Omental fat pad (tissue), 4 donors: ENCODE results near the gene BTNL3. TPM values are rescaled to one million over a fixed set of nuclear protein-coding genes. Genes with fewer than 3 reads are reported as not detected.

Experiments
- ATAC-seq: fragments of 150-250 bp; one replicate; pipeline ENCODE4 v1.9.1; 2016; ENCODE audit warnings: mild to moderate bottlenecking, moderate library complexity; ENCODE audit not compliant: low FRiP score
- DNase-seq: peaks from one replicate; pipeline ENCODE4 v3.0.0-alpha.2; 2019; ENCODE audit warnings: low spot score
- total RNA-seq, 4 donors: library from RNA; depleted of rRNA; stranded (reverse); fragments of >200 nt; gene quantifications; one replicate each; pipeline ENCODE4 v1.1.0, GENCODE V29; 2016
- TF ChIP-seq, protein P1 (sequence below), 3 donors: fragments of 450-650 bp; IDR thresholded peaks; one replicate each; pipeline ENCODE4 v1.5.1; 2016 to 2017; ENCODE audit warnings: antibody characterized with exemption in 3 of 3, mild to moderate bottlenecking in 3 of 3, moderate library complexity in 2 of 3

BTNL3 gene
- total RNA-seq: under 1 TPM in 2 of 4 donors, not detected in 2; 0.24 to 0.50 TPM

DNA sequence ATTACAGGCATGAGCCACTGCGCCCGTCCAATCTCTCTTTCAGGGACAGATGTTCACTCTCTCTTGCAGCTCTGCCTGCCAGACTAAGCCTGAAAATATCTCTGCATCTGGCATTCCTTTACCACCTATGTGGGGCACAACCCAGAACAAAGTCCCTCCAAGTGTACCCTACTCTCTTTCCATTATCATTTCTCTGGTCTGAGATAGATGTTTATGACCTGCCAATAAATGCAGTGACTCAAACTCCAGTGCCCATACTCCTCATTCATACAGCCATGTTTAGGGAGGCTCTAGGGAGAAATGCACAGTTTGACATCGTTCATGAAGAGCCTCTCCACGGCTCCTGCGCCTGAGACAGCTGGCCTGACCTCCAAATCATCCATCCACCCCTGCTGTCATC lies at the start of gene BTNL3:
Gene BTNL3 (plus strand): TSS at position 255 of the 400 bp plus-strand sequence. CDS start 183 bp downstream, outside the sequence.
- TF ChIP-seq, protein P1, sequence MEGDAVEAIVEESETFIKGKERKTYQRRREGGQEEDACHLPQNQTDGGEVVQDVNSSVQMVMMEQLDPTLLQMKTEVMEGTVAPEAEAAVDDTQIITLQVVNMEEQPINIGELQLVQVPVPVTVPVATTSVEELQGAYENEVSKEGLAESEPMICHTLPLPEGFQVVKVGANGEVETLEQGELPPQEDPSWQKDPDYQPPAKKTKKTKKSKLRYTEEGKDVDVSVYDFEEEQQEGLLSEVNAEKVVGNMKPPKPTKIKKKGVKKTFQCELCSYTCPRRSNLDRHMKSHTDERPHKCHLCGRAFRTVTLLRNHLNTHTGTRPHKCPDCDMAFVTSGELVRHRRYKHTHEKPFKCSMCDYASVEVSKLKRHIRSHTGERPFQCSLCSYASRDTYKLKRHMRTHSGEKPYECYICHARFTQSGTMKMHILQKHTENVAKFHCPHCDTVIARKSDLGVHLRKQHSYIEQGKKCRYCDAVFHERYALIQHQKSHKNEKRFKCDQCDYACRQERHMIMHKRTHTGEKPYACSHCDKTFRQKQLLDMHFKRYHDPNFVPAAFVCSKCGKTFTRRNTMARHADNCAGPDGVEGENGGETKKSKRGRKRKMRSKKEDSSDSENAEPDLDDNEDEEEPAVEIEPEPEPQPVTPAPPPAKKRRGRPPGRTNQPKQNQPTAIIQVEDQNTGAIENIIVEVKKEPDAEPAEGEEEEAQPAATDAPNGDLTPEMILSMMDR (IDR thresholded peaks at IDR 0.05): no peak
- ATAC-seq: no peak
- DNase-seq: no peak

GRCh38 chr5:180950291-180950949 lies 38.2 kb upstream of the BTNL3 start:
- no peak for DNase-seq
- no peak for ATAC-seq
- TF ChIP-seq, protein P1 (IDR thresholded peaks at IDR 0.05): no peak

DNA sequence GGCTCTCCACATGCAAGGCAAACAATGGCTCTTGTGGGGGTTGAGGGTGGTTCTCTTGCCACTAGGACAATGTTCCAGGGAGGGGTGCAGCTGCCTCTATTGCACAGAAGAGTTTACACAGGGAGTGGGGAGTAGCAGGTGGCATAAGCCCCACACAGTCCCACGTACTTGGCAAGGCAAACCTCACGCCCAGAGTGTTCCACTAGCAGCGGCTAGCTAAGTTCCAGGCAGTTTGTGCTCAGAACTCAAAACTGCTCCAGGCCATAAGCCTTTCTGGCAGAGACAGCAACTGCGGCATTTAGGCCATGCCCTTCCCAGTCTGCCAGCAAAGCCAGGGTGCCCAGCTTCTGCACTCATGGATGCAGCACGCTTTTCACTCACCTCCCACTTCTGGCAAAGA lies 29.0 kb upstream of the BTNL3 start:
- DNase-seq (no peak), ATAC-seq (no peak)
- TF ChIP-seq, protein P1 (IDR thresholded peaks at IDR 0.05): no peak

- TF ChIP-seq, protein P1 (IDR thresholded peaks at IDR 0.05): no peak
- no peak for ATAC-seq
- DNase-seq: no peak
Observed at GRCh38 chr5:180960209-180960608, 28.4 kb upstream of the BTNL3 start.

DNA sequence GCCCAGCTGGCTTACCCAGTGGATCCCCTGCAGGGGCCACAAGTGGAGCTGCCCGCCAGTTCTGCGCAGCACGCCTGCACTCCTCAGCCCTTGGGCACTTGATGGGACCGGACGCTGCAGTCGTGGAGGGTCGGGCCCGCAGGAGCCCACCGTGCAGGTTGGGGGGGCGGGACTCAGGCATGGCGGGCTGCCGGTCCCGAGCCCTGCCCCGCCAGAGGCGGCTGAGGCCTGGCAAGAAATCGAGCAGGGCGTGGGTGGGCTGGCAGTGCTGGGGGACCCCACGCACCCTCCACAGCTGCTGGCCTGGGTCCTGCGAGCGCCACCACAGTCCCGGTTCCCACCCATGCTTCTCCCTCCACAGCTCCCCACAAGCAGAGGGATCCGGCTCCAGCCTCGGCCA lies 19.2 kb upstream of the BTNL3 start:
- TF ChIP-seq, protein P1 (IDR thresholded peaks at IDR 0.05): no peak

DNA sequence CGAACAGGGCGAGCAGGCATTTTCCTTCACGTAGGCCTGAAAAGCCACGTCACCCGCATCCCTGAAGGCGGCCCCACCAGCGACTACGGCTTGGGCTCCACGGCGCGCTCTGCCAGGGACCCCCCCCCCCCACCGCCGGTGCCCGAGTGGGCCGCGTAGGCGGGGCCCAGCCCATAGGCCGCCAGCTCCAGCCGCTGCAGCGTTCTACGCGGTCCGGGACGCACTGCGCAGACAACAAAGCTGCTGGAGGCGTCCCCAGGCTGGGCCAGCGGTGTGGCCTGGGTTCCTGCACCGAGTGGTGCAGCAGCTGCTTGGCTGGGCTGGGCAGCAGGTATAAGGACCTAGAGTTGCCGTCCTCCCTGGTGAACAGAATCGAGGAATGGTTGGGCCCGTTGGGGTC lies 18.3 kb upstream of the BTNL3 start:
- ATAC-seq (no peak), DNase-seq (no peak)
- TF ChIP-seq, protein P1 (IDR thresholded peaks at IDR 0.05): no peak

More for the DNA sequence above, 19.2 kb upstream of the BTNL3 start:
- no peak for DNase-seq
- ATAC-seq: no peak

DNA sequence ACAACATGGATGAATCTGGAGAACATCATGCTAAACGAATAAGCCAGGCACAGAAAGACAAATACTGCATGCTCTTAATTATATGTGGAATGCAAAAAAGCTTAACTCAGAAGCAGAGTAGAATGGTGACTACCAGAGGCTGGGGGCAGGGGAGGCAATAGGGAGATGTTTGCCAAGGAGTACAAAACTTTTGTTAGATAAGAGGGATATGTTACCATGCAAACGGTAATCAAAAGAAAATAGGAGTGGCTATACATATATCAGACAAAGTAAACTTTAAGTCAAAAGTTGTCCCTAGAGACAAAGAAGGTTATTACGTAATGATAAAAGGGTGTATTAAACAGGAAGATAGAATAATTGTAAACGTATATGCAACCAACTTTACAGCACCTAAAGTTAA lies 17.8 kb upstream of the BTNL3 start:
- TF ChIP-seq, protein P1 (IDR thresholded peaks at IDR 0.05): no peak

More for the DNA sequence above, 17.8 kb upstream of the BTNL3 start:
- no peak for ATAC-seq
- DNase-seq: no peak
